Peyer's patch (tissue), 4 donors: Measurements from ENCODE around the gene PGA4. TPM values are rescaled to one million over a fixed set of nuclear protein-coding genes. Genes with fewer than 3 reads are reported as not detected.

Experiments used
- DNase-seq, 3 donors: peaks; one replicate each; pipeline ENCODE4 v3.0.0-alpha.2; 2017 to 2019
- H3K27ac ChIP-seq, 4 donors: fragments of 200-600 bp; sonication (generic); one replicate each; pipeline ENCODE4 v1.5.1; 2016 to 2019
- H3K27me3 ChIP-seq, 2 donors: fragments of 200-600 bp; sonication (generic); one replicate each; pipeline ENCODE4 v1.5.1; 2019
- H3K36me3 ChIP-seq, 3 donors: fragments of 200-600 bp; sonication (generic); one replicate each; pipeline ENCODE4 v1.5.1; 2016 to 2019
- H3K4me1 ChIP-seq, 4 donors: fragments of 200-600 bp; sonication (generic); one replicate each; pipeline ENCODE4 v1.5.1; 2016 to 2019
- H3K4me3 ChIP-seq, 4 donors: fragments of 200-600 bp; sonication (generic); 1 replicate in 3 of 4; 2 replicates in 1 of 4; pipeline ENCODE4 v1.5.1; 2016 to 2019; ENCODE audit warnings: mild to moderate bottlenecking in 1 of 4
- H3K9me3 ChIP-seq, 4 donors: fragments of 200-600 bp; sonication (generic); one replicate each; pipeline ENCODE4 v1.5.1; 2016 to 2019; ENCODE audit warnings: mild to moderate bottlenecking in 1 of 4
- POLR2A ChIP-seq, 2 donors: fragments of 450-650 bp; IDR thresholded peaks; one replicate each; pipeline ENCODE4 v1.5.1; 2017; ENCODE audit warnings: antibody characterized with exemption in 2 of 2, mild to moderate bottlenecking in 2 of 2, moderate library complexity in 2 of 2
- total RNA-seq, 4 donors: library from RNA; depleted of rRNA; stranded (reverse); fragments of >200 nt; gene quantifications; one replicate each; pipeline ENCODE4 v1.1.0, GENCODE V29; 2016
- TF ChIP-seq, protein P1 (sequence below), 6 experiments: fragments of 450-650 bp in 4 of 6; fragments of 200-600 bp in 2 of 6; sonication (generic) in 1 of 6; IDR thresholded peaks; one replicate each; pipeline ENCODE4 v1.5.1; 2017 to 2019; ENCODE audit warnings: antibody characterized with exemption in 6 of 6, mild to moderate bottlenecking in 3 of 6, moderate library complexity in 1 of 6

PGA4 gene
- total RNA-seq, 4 donors from 2014 or later, result not detected

GRCh38 chr11:61275191-61275590 lies 53.0 kb downstream of the PGA4 start:
- no peak for DNase-seq
- TF ChIP-seq, protein P1, sequence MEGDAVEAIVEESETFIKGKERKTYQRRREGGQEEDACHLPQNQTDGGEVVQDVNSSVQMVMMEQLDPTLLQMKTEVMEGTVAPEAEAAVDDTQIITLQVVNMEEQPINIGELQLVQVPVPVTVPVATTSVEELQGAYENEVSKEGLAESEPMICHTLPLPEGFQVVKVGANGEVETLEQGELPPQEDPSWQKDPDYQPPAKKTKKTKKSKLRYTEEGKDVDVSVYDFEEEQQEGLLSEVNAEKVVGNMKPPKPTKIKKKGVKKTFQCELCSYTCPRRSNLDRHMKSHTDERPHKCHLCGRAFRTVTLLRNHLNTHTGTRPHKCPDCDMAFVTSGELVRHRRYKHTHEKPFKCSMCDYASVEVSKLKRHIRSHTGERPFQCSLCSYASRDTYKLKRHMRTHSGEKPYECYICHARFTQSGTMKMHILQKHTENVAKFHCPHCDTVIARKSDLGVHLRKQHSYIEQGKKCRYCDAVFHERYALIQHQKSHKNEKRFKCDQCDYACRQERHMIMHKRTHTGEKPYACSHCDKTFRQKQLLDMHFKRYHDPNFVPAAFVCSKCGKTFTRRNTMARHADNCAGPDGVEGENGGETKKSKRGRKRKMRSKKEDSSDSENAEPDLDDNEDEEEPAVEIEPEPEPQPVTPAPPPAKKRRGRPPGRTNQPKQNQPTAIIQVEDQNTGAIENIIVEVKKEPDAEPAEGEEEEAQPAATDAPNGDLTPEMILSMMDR (IDR thresholded peaks at IDR 0.05), result no peak
- no peak for TF ChIP-seq POLR2A (IDR thresholded peaks at IDR 0.05)

DNA sequence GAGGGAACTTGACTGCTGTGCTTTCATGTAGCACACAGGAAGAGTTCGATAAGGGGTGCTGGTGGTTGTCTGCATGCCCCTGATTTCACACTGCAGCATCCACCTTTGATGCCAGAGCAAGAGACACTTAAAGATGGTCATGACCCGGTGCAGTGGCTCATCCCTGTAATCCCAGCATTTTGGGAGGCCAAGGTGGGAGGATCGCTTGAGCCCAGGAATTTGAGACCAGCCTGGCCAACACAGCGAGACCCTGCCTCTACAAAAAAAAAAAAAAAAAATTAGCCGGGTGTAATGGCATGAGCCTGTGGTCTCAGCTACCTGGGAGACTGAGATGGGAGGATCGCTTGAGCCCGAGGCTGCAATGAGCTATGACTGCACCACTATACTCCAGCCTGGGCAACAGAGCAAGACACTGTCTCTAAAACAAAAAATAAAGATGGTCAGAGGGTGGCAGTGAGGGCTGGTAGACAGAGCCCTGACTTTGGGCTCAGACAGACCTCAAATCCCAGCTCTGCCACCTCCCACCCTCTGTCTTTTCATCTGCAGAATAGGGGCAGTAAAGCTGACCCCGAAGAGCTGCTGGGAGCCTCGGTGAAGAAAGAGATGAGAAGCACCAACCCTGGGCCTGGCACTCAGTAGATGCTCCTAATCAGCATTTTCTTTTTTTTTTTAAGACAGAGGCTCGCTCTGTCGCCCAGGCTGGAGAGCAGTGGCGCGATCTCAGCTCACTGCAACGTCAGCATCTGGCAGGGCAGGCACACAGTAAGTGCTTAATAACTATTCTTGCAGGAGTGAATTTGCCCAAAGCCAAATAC lies 55.2 kb downstream of the PGA4 start:
- no peak for TF ChIP-seq POLR2A (IDR thresholded peaks at IDR 0.05)
- TF ChIP-seq, protein P1 (IDR thresholded peaks at IDR 0.05), result no peak
- H3K27ac ChIP-seq, result no peak overlapping the region
- no peak overlapping the region for H3K4me3 ChIP-seq
- no peaks in the 10 kb centered on the region for H3K9me3 ChIP-seq
- DNase-seq, result no peak
- H3K4me1 ChIP-seq, result no peaks in the 10 kb centered on the region
- no peaks in the 10 kb centered on the region for H3K36me3 ChIP-seq
- no peaks in the 10 kb centered on the region for H3K27me3 ChIP-seq

More at GRCh38 chr11:61275191-61275590, 53.0 kb downstream of the PGA4 start:
- H3K27me3 ChIP-seq, result no peaks in the 10 kb centered on the region
- H3K27ac ChIP-seq, result no peak overlapping the region
- H3K36me3 ChIP-seq, result no peaks in the 10 kb centered on the region
- no peak overlapping the region for H3K4me3 ChIP-seq
- H3K9me3 ChIP-seq, result no peaks in the 10 kb centered on the region
- H3K4me1 ChIP-seq, result no peaks in the 10 kb centered on the region

DNA sequence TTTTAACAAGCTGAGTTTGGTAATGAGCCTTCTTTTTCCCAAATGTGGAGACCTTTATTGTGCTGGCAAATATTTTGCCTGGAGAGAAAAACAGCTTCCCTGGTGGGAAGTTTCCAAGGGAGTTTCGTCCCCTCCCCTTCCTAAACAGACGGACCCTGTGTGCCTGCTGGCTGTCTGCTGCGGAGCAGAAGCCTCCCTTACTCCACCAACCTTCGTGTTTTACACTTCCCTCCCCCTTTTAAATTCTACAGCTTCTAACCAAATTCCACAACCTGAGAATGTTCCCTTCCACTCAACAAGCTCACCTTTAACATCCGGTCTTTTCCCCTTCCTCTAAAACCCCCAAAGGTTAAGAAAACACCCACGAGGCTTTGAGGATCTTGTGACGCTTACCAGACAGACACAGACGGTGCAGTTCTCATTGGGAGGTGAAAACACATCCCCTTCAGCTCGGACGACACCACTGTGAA lies 55.9 kb downstream of the PGA4 start:
- no peak for DNase-seq
- Histone ChIP-seq H3K27ac (no peak overlapping the region), H3K27me3 (no peaks in the 10 kb centered on the region), H3K36me3 (no peaks in the 10 kb centered on the region), H3K4me1 (no peaks in the 10 kb centered on the region), H3K4me3 (no peak overlapping the region), H3K9me3 (no peaks in the 10 kb centered on the region)
- TF ChIP-seq, protein P1 (IDR thresholded peaks at IDR 0.05), result no peak
- no peak for TF ChIP-seq POLR2A (IDR thresholded peaks at IDR 0.05)

- no peaks in the 10 kb centered on the region for H3K36me3 ChIP-seq
- H3K9me3 ChIP-seq, result no peaks in the 10 kb centered on the region
- H3K27me3 ChIP-seq, result no peaks in the 10 kb centered on the region
- no peak for DNase-seq
- H3K4me1 ChIP-seq, result no peaks in the 10 kb centered on the region
- no peak overlapping the region for H3K27ac ChIP-seq
- H3K4me3 ChIP-seq, result no peak overlapping the region
- no peak for TF ChIP-seq POLR2A (IDR thresholded peaks at IDR 0.05)
- TF ChIP-seq, protein P1 (IDR thresholded peaks at IDR 0.05), result no peak
Observed at GRCh38 chr11:61279934-61280659, 58.0 kb downstream of the PGA4 start.

GRCh38 chr11:61280883-61281580 lies 58.9 kb downstream of the PGA4 start:
- Histone ChIP-seq H3K27me3 (no peaks in the 10 kb centered on the region), H3K4me3 (no peak overlapping the region), H3K4me1 (no peaks in the 10 kb centered on the region), H3K36me3 (no peaks in the 10 kb centered on the region), H3K9me3 (no peaks in the 10 kb centered on the region), H3K27ac (no peak overlapping the region)
- no peak for TF ChIP-seq POLR2A (IDR thresholded peaks at IDR 0.05)
- TF ChIP-seq, protein P1 (IDR thresholded peaks at IDR 0.05), result no peak
- no peak for DNase-seq

Other genes starting within 250 kb of the PGA4 start
- 1 to 10 TPM; 1.5 to 8.3 (median 3.7) TPM for gene CD5, start 119.9 kb upstream of the PGA4 start, total RNA-seq
- 10 to 100 TPM; 28.9 to 56.9 (median 40.3) TPM for gene VPS37C, start 60.9 kb upstream of the PGA4 start, total RNA-seq
- gene PGA3, start 18.8 kb upstream of the PGA4 start, total RNA-seq, result not detected
- gene PGA5, start 18.8 kb downstream of the PGA4 start, total RNA-seq, result not detected
- 1 to 10 TPM in 1 of 4 donors, under 1 TPM in 1, not detected in 2; 0.85 to 1.2 TPM for gene VWCE, start 73.0 kb downstream of the PGA4 start, total RNA-seq
- 100 to 1,000 TPM in 3 of 4 donors, 10 to 100 TPM in 1; 76.7 to 168 (median 136) TPM for gene DDB1, start 110.8 kb downstream of the PGA4 start, total RNA-seq
- gene TKFC, start 110.9 kb downstream of the PGA4 start, total RNA-seq, result 100 to 1,000 TPM; 172 to 755 (median 689) TPM
- 100 to 1,000 TPM in 1 of 4 donors, 10 to 100 TPM in 3; 75.9 to 112 (median 87.4) TPM for gene CYB561A3, start 139.5 kb downstream of the PGA4 start, total RNA-seq
- 10 to 100 TPM; 44.7 to 63.5 (median 48.1) TPM for gene TMEM138, start 140.0 kb downstream of the PGA4 start, total RNA-seq
- 10 to 100 TPM in 2 of 4 donors, 1 to 10 TPM in 2; 4.1 to 10.5 (median 8.3) TPM for gene TMEM216, start 170.2 kb downstream of the PGA4 start, total RNA-seq
- 100 to 1,000 TPM in 1 of 4 donors, 10 to 100 TPM in 3; 45.9 to 125 (median 79.9) TPM for gene CPSF7, start 207.6 kb downstream of the PGA4 start, total RNA-seq
- 10 to 100 TPM; 54.5 to 92.4 (median 70.5) TPM for gene SDHAF2, start 207.8 kb downstream of the PGA4 start, total RNA-seq